ENCODE data around the gene AKIP1. TPM values are rescaled to one million over a fixed set of nuclear protein-coding genes. Genes with fewer than 3 reads are reported as not detected.
"Not testable (repeated sequence)": the region's sequence is repeated elsewhere in the genome, so short reads cannot be mapped to it uniquely, and the experiment has no call there.

AKIP1 gene
- total RNA-seq, 1 experiment from 2014 or later, result 29.5 TPM

- Histone ChIP-seq H3K36me3 (ENCODE audit: low read depth, low read length) (no peaks in the 10 kb centered on the region), H3K4me1 (ENCODE audit: insufficient read depth, low read length) (no peaks in the 10 kb centered on the region), H2AFZ (ENCODE audit: low read length) (peak overlapping the region; percentile 75), H3K27ac (ENCODE audit: low read length) (no peak overlapping the region), H3K27me3 (ENCODE audit: low read length) (no peaks in the 10 kb centered on the region), H3F3A (ENCODE audit: low read length, unreplicated experiment) (no peaks in the 10 kb centered on the region), H4K20me1 (ENCODE audit: low read length) (no peaks in the 10 kb centered on the region), H3K4me3 (ENCODE audit: low read length) (peak overlapping the region; percentile 81; the same call in 1 of the 2 replicates), H3K4me2 (ENCODE audit: low read length) (peak overlapping the region; percentile 82), H3K9ac (ENCODE audit: low read length) (no peak overlapping the region), H3K79me2 (ENCODE audit: low read length) (no peaks in the 10 kb centered on the region), H3K9me2 (replicated peaks; ENCODE audit: low read length) (no peaks in the 10 kb centered on the region), H3K9me3 (ENCODE audit: low read length) (no peaks in the 10 kb centered on the region)
- TF ChIP-seq CTCF (conservative IDR thresholded peaks at IDR 0.05; ENCODE audit: low read depth, low read length) (no peak), EZH2 (IDR thresholded peaks at IDR 0.05; ENCODE audit: low read length, unreplicated experiment) (no peak), EZH2phosphoT487 (IDR thresholded peaks at IDR 0.05; ENCODE audit: borderline replicate concordance, low read length) (no peak)
- POLR2A ChIA-PET (ENCODE audit: unreplicated experiment), result interaction anchor here (0.6 to 0.7 kb wide), 2 partner anchors 90 to 184 kb away, joined by 5 to 6 read pairs; no protein-coding TSS in a partner anchor
- CTCF ChIA-PET, result interaction anchor here (0.7 kb wide), 1 partner anchor 183 kb away, joined by 3 read pairs; no protein-coding TSS in a partner anchor
- ATAC-seq, result no peak
- intact Hi-C loops (cut with micrococcal nuclease), result loop anchor here (1.0 to 5.0 kb wide), 4 partner anchors 35 to 184 kb away; a partner anchor contains a TSS
- no TSS peak for BruUV-seq (replicated peaks)
- no peak for DNase-seq
These were observed 39.0 kb upstream of the AKIP1 start for GRCh38 chr11:8871962-8872361.

GRCh38 chr11:8873741-8874405 is 37.1 kb upstream of the AKIP1 start:
- intact Hi-C loops (cut with micrococcal nuclease), result loop anchor here (5.0 kb wide), 2 partner anchors 33 to 83 kb away; no protein-coding TSS in a partner anchor
- Histone ChIP-seq H3K27me3 (ENCODE audit: low read length) (no peaks in the 10 kb centered on the region), H3K27ac (ENCODE audit: low read length) (no peak overlapping the region), H3K4me2 (ENCODE audit: low read length) (no peak overlapping the region), H3K9me2 (replicated peaks; ENCODE audit: low read length) (no peaks in the 10 kb centered on the region), H2AFZ (ENCODE audit: low read length) (no peak overlapping the region), H3F3A (ENCODE audit: low read length, unreplicated experiment) (no peaks in the 10 kb centered on the region), H3K4me1 (ENCODE audit: insufficient read depth, low read length) (no peaks in the 10 kb centered on the region), H3K9me3 (ENCODE audit: low read length) (no peaks in the 10 kb centered on the region), H3K4me3 (ENCODE audit: low read length) (no peak overlapping the region), H3K79me2 (ENCODE audit: low read length) (no peaks in the 10 kb centered on the region), H3K9ac (ENCODE audit: low read length) (no peak overlapping the region), H3K36me3 (ENCODE audit: low read depth, low read length) (no peaks in the 10 kb centered on the region), H4K20me1 (ENCODE audit: low read length) (no peaks in the 10 kb centered on the region)
- DNase-seq (no peak), ATAC-seq (no peak)
- no peak for TF ChIP-seq EZH2 (IDR thresholded peaks at IDR 0.05; ENCODE audit: low read length, unreplicated experiment)
- no peak for TF ChIP-seq EZH2phosphoT487 (IDR thresholded peaks at IDR 0.05; ENCODE audit: borderline replicate concordance, low read length)
- no peak for TF ChIP-seq CTCF (conservative IDR thresholded peaks at IDR 0.05; ENCODE audit: low read depth, low read length)
- ChIA-PET POLR2A (ENCODE audit: unreplicated experiment) (no interaction called here), CTCF (no interaction called here)
- BruUV-seq (replicated peaks), result no TSS peak

GRCh38 chr11:8878771-8879170 is 32.2 kb upstream of the AKIP1 start:
- CTCF ChIA-PET, result no interaction called here
- no peak overlapping the region for H3K4me3 ChIP-seq (ENCODE audit: low read length)
- no peak overlapping the region for H3K4me2 ChIP-seq (ENCODE audit: low read length)
- ATAC-seq, result no peak
- no peak overlapping the region for H3K9ac ChIP-seq (ENCODE audit: low read length)
- no peak for TF ChIP-seq EZH2phosphoT487 (IDR thresholded peaks at IDR 0.05; ENCODE audit: borderline replicate concordance, low read length)
- TF ChIP-seq EZH2 (IDR thresholded peaks at IDR 0.05; ENCODE audit: low read length, unreplicated experiment), result no peak
- no peak for TF ChIP-seq CTCF (conservative IDR thresholded peaks at IDR 0.05; ENCODE audit: low read depth, low read length)
- intact Hi-C loops (cut with micrococcal nuclease), result no loop called here
- H3K9me2 ChIP-seq (replicated peaks; ENCODE audit: low read length), result no peaks in the 10 kb centered on the region
- H3K27me3 ChIP-seq (ENCODE audit: low read length), result no peaks in the 10 kb centered on the region
- H3K36me3 ChIP-seq (ENCODE audit: low read depth, low read length), result no peaks in the 10 kb centered on the region
- POLR2A ChIA-PET (ENCODE audit: unreplicated experiment), result no interaction called here
- no peak for DNase-seq
- H4K20me1 ChIP-seq (ENCODE audit: low read length), result no peaks in the 10 kb centered on the region
- H2AFZ ChIP-seq (ENCODE audit: low read length), result no peak overlapping the region
- no peaks in the 10 kb centered on the region for H3K9me3 ChIP-seq (ENCODE audit: low read length)
- no peak overlapping the region for H3K27ac ChIP-seq (ENCODE audit: low read length)
- no peaks in the 10 kb centered on the region for H3K79me2 ChIP-seq (ENCODE audit: low read length)
- no peaks in the 10 kb centered on the region for H3F3A ChIP-seq (ENCODE audit: low read length, unreplicated experiment)
- BruUV-seq (replicated peaks), result no TSS peak
- no peaks in the 10 kb centered on the region for H3K4me1 ChIP-seq (ENCODE audit: insufficient read depth, low read length)

GRCh38 chr11:8881585-8881984 is 29.4 kb upstream of the AKIP1 start:
- H3K4me2 ChIP-seq (ENCODE audit: low read length); H3K9me2 ChIP-seq (replicated peaks; ENCODE audit: low read length); DNase-seq; ATAC-seq; H4K20me1 ChIP-seq (ENCODE audit: low read length); H3K9ac ChIP-seq (ENCODE audit: low read length); H3K27me3 ChIP-seq (ENCODE audit: low read length); intact Hi-C loops (cut with micrococcal nuclease); BruUV-seq (replicated peaks); H3K79me2 ChIP-seq (ENCODE audit: low read length); H3K4me3 ChIP-seq (ENCODE audit: low read length); H3K9me3 ChIP-seq (ENCODE audit: low read length); H3K4me1 ChIP-seq (ENCODE audit: insufficient read depth, low read length); H3K27ac ChIP-seq (ENCODE audit: low read length); POLR2A ChIA-PET (ENCODE audit: unreplicated experiment); CTCF ChIA-PET; H3K36me3 ChIP-seq (ENCODE audit: low read depth, low read length); H3F3A ChIP-seq (ENCODE audit: low read length, unreplicated experiment); H2AFZ ChIP-seq (ENCODE audit: low read length): not testable (repeated sequence)

All from PC-3 (cell line).